Stimulated activated CD8-positive, alpha-beta memory T cell treated with anti-CD3 and anti-CD28 coated beads, Interleukin-7, amount 100 ng/mL, for 4 hours (primary cell): ENCODE data around the gene SULT1B1.

Source experiments
- DNase-seq, 2 donors: peaks; one replicate each; pipeline ENCODE4 v3.0.0-alpha.2; 2020; ENCODE audit warnings: low read depth in 2 of 2

Gene SULT1B1

DNA sequence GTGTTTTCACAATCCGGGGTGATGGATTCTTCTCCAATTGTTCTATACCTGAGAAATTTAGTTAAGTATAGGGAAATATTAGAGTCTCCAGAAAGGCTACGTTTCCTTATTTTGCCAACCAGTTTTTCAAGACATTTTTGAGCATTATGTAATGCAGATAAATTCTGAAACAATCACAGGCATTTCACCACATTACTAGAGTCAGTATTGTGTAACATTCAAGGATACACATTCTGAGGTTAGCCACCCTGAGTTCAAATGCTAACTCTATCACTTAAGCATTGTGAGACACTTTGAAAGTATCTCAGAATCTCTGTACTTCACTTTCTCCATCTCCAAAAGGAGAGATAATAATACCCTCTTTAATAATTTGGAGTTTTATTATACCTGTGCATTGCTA is 10.6 kb downstream of the SULT1B1 start:
- no peak for DNase-seq

DNA sequence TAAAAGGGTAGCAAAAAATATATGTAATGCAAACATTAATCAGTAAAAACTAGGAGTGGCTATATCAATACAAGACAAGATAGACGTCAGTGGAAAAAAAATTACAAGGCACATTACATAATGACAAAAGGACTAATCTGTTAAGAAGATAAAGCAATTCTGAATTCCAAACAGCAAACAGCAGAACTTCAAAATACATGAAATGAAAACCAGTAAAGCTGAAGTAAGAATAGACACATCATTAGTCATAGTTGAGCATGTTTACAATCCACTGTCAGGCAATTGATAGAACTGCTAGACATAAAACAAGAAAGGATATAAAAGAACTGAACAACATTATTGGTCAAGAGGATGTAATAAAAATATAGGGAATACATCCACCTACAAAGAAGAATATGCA is 12.2 kb downstream of the SULT1B1 start:
- no peak for DNase-seq

GRCh38 chr4:69744157-69744478 is 16.3 kb downstream of the SULT1B1 start:
- DNase-seq, result no peak

- no peak for DNase-seq
Observed at GRCh38 chr4:69743476-69744156, 16.8 kb downstream of the SULT1B1 start.

DNA sequence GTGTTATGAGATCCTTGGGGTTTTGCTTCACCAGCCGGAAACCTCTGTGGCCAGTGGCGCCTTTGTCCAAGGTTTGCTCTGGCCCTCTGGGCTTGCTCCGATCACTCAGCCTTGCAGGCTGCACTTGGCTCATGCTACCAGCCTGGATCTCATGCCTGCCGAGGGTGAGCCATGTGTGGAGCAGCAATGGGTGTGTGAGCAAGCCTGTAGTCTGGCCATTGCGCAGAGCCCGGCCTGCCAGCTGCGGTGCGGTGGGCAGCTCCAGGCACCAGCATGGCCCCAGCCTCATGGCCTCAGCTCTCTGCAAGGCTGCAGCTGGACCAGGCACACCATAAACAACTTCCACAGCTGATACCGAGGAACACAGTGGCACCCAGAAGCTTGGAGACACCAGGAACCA is 17.8 kb downstream of the SULT1B1 start:
- DNase-seq, result no peak

DNA sequence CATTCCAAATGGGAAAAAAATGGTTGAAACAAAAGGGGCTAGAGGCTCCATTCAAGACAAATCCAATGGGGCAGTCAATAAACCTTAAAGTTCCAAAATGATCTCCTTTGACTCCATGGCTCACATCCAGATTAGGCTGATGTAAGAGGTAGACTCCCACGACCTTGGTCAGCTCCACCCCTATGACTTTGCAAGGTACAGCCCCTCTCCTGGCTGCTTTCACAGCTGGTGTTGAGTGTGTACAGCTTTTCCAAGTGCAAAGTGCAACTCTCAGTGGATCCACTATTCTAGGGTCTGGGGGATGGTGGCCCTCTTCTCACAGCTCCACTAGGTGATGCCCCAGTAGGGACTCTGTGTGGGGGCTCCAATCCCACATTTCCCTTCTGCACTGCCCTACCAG is 21.5 kb downstream of the SULT1B1 start:
- DNase-seq, result no peak

DNA sequence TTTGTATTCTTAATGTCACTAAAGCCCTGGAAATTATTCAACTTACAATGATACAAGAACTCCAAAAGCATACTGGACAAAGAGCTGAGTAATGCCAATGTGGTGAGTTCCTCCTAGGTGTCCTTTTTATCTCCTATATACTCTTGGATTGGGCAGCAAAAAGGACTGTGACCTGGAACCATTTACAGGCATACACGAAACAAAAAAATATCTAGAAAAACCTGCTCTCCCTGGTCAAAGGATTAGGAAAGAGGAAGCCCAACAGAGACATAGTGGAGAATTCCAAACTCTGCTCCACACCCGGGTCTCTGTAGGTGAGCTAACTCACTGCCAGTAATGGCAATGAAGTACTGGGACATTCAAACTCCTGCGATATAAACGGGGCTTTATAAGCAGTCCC is 25.3 kb downstream of the SULT1B1 start:
- no peak for DNase-seq

GRCh38 chr4:69731847-69732246 is 28.6 kb downstream of the SULT1B1 start:
- DNase-seq, result no peak

- no peak for DNase-seq
Observed at GRCh38 chr4:69731241-69731640, 29.2 kb downstream of the SULT1B1 start.

DNA sequence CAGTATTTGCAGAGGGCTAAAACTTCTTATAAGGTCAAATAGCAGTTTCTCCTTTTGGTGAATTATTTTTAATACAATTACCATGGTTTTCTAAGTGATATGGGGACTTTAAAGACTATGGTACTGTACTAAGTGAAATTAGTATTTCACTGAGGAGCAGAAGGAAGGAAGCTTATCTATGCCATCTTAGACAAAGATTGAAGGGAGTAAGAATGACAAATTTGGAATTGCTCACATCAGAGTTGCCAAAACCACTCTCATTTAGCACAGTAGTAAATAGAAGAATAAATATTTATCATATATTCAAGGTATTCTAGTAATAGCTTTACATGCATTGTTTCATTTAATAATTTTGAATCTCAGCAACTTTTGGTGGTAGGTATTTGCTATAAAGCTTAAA is 30.4 kb downstream of the SULT1B1 start:
- DNase-seq, result no peak

GRCh38 chr4:69727926-69728325 is 32.5 kb downstream of the SULT1B1 start:
- no peak for DNase-seq

- no peak for DNase-seq
Observed at GRCh38 chr4:69727426-69727825, 33.0 kb downstream of the SULT1B1 start.

DNA sequence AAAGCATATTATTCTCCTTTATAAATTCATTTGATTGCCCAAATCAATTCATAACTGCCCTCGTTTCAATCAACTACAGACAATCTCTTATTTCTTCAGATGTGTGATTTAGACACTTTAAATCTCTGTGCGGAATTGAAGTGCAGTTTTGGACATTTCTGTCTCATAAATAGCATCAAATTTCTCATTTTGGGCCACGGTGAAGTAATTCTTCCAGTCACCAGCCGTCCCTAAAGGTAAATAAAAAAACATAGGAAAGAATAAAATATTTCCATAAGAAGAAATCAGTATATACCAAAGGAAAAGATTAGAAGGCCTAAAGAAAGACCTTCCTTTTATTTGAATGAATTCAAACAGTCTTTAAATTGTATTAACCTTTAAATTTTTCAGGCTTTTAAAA is 33.4 kb downstream of the SULT1B1 start:
- DNase-seq, result no peak

- DNase-seq, result no peak
Observed at GRCh38 chr4:69718396-69719271, 41.8 kb downstream of the SULT1B1 start.

DNA sequence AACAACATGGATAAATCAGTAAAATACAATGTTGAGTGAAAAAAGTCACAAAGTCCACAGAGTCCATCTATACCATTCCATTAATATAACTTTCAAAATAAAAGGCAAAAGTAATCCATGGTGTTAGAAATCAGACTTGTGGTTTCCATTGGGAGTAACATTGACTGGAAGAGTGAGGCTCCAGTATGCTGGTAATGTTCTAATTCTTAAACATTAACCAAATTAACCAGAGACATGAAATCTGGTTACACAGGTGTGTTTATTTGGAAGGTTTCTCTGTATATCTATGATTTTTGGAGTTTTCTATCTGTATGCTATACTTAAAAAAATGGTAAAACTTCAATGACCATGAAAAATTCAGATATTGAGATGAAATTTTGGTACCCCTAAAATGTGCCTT is 42.6 kb downstream of the SULT1B1 start:
- DNase-seq, result no peak

DNA sequence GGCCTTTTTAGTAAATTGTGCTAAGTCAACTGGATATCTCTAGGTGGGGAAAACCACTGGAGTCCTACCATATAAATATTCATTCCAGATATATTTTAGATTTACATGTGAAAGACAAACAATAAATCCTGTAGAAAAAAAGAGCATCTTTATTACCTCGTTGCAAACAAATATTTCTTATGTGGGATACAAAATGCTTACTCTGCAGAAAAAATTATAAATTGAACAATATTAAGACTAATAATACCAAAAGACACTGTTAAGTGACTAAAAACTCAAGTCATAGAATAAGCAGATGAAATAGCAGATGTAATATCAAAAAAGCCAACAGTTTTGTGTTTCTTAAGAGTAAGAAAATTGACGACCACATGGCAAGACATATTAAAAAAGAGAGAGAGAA is 43.8 kb downstream of the SULT1B1 start:
- DNase-seq, result no peak

DNA sequence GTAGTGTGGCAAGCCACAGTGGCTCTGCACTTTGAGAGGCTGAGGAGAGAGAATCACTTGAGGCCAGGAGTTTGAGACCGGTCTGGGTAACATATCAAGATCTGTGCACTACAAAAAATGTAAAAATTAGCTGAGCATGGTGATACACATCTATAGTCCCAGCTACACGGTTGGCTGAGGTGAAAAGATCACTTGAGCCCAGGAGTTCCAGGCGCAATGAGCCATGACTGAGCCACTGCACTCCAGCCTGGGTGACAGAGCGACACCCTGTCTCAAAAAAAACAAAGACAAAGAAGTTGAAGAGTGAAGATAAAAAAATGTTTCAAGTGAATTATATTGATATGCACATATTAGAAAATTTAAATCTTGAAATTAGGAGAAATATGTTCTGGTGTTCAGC is 46.3 kb downstream of the SULT1B1 start:
- no peak for DNase-seq

DNA sequence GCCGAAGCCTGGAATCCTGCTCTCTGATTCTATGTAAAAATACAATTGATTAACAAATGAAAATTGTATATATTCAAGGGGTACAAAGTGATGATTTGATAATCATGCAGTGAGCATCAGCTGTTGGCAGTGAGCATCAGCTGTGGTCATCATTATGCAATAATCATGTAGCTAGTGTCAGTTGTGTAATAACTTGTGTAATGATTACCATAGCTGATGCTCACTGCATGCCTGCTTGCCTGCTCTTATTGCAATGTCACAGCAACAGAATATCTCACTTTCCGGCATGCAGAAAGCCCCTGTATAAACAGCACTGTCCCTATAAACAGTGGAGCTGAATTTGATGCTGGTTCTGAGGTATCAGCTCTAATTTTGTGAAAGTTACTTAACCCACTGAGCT is 46.8 kb downstream of the SULT1B1 start:
- no peak for DNase-seq

DNA sequence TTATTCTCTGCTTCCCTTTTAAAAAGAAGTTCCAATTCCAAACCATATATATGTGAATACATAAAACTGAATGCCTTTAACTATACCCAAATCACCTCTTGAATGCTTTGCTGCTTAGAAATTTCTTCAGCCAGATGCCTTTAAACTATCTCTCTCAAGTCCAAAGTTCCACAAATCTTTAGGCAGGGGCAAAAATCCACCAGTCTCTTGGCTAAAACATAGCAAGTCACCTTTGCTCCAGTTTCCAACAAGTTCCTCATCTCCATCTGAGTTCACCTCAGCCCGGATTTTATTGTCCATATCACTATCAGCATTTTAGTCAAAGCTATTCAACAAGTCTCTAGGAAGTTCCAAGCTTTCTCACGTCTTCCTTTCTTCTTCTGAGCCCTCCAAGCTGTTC is 49.8 kb downstream of the SULT1B1 start:
- no peak for DNase-seq

- DNase-seq, result no peak
Observed at GRCh38 chr4:69708211-69708610, 52.2 kb downstream of the SULT1B1 start.

DNA sequence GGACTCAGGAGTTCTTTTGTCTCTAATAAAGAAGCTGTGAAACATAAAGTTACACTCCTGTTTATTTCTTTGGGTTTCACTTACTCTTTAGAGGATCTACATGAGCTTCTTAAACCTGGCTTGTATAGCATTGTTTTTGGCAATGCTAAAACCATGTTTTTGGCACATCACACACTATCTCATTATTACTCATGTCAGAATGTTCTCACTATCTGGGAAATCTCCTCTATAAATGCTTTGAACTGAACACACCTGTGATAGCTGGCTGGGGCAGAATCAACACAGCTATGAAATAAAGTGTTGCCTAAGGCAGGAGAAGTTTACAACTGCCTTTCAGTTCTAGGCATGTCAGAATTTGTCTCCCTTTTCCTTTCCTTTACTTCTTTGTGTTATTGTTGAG is 52.6 kb downstream of the SULT1B1 start:
- no peak for DNase-seq

- DNase-seq, result no peak
Observed at GRCh38 chr4:69702201-69702600, 58.2 kb downstream of the SULT1B1 start.

GRCh38 chr4:69701696-69702095 is 58.7 kb downstream of the SULT1B1 start:
- DNase-seq, result no peak
